Gastrocnemius medialis (tissue), 4 donors: ENCODE measurements around the gene SYT2. TPM values are rescaled to one million over a fixed set of nuclear protein-coding genes. Genes with fewer than 3 reads are reported as not detected.

Source experiments
- ATAC-seq, 2 donors: fragments of 150-250 bp; one replicate each; pipeline ENCODE4 v1.9.1; 2016
- DNase-seq, 2 donors: peaks; one replicate each; pipeline ENCODE4 v3.0.0-alpha.2; 2019
- H3K27ac ChIP-seq, 4 donors: fragments of 200-600 bp; sonication (generic); 1 replicate in 1 of 4; 2 replicates in 3 of 4; pipeline ENCODE4 v1.5.1; 2016 to 2018; ENCODE audit warnings: mild to moderate bottlenecking in 2 of 4, moderate library complexity in 1 of 4
- H3K27me3 ChIP-seq, 3 donors: fragments of 200-600 bp; sonication (generic) in 2 of 3; 1 replicate in 1 of 3; 2 replicates in 2 of 3; pipeline versions ENCODE4 v1.5.1 to v1.6.0; 2016 to 2019; ENCODE audit warnings: mild to moderate bottlenecking in 1 of 3, moderate library complexity in 1 of 3
- H3K36me3 ChIP-seq, 2 donors: fragments of 200-600 bp; sonication (generic) in 1 of 2; one replicate each; pipeline ENCODE4 v1.5.1; 2017 to 2018
- H3K4me1 ChIP-seq, 2 donors: fragments of 200-600 bp; sonication (generic) in 1 of 2; one replicate each; pipeline ENCODE4 v1.5.1; 2016 to 2017; ENCODE audit warnings: mild to moderate bottlenecking in 2 of 2
- H3K4me3 ChIP-seq, 4 donors: fragments of 200-600 bp; sonication (generic) in 3 of 4; 1 replicate in 1 of 4; 2 replicates in 3 of 4; pipeline ENCODE4 v1.5.1; 2016 to 2019; ENCODE audit warnings: mild to moderate bottlenecking in 2 of 4
- H3K9me3 ChIP-seq, 3 donors: fragments of 200-600 bp; sonication (generic) in 2 of 3; 1 replicate in 1 of 3; 2 replicates in 2 of 3; pipeline ENCODE4 v1.5.1; 2016 to 2019
- CTCF ChIP-seq, 5 experiments: fragments of 450-650 bp in 3 of 5; fragments of 200-600 bp in 2 of 5; sonication (generic) in 2 of 5; IDR thresholded peaks in 4 of 5; conservative IDR thresholded peaks in 1 of 5; 1 replicate in 4 of 5; 2 replicates in 1 of 5; pipeline ENCODE4 v1.5.1; 2016 to 2019; ENCODE audit warnings: antibody characterized with exemption in 5 of 5, mild to moderate bottlenecking in 3 of 5, moderate library complexity in 3 of 5
- POLR2A ChIP-seq, 2 donors: fragments of 450-650 bp; IDR thresholded peaks; one replicate each; pipeline ENCODE4 v1.6.1; 2017; ENCODE audit warnings: antibody characterized with exemption in 2 of 2, mild to moderate bottlenecking in 2 of 2, moderate library complexity in 2 of 2
- in situ Hi-C, 4 donors: fragments of 200-750 bp; cut with MboI; loops; one replicate each; pipeline versions ENCODE4 v1.15.0 to v1.8.0; 2017; ENCODE audit warnings: low sequenced_read_pairs in 4 of 4
- intact Hi-C: fragments of 100-400 bp; cut with DNase I; formaldehyde crosslinking; loops from one replicate; pipeline ENCODE4 v1.15.1; 2023; ENCODE audit warnings: low total_unique reads
- total RNA-seq, 4 donors: library from RNA; depleted of rRNA; stranded (reverse); fragments of >200 nt; gene quantifications; one replicate each; pipeline versions ENCODE4 v1.1.0 to v1.2.3, GENCODE V29; 2016

SYT2 gene
- total RNA-seq, 4 donors from 2014 or later: not detected

- intact Hi-C loops (loop anchor here (10.0 kb wide), 1 partner anchor 252 kb away; the partner anchor contains the start of genes PPP1R12B and UBE2T), in situ Hi-C loops (loop anchor here in 3 of 4 donors (10.0 to 25.0 kb wide), 2 partner anchors 92 to 260 kb away; partner anchors contain the start of genes PPP1R12B (in 2 of the 3) and UBE2T (in 2 of the 3))
- TF ChIP-seq CTCF (IDR thresholded peaks at IDR 0.05 in 4 of 5, conservative IDR thresholded peaks at IDR 0.05 in 1 of 5): no peak
- no peak for TF ChIP-seq POLR2A (IDR thresholded peaks at IDR 0.05)
- H3K27ac ChIP-seq: no peak overlapping the region
- H3K27me3 ChIP-seq: no peaks in the 10 kb centered on the region
- no peak overlapping the region for H3K4me3 ChIP-seq
- ATAC-seq: no peak
- peaks cover 14% of the 10 kb centered on the region in 2 donors for H3K4me1 ChIP-seq
- no peaks in the 10 kb centered on the region for H3K9me3 ChIP-seq
- DNase-seq: no peak
- no peaks in the 10 kb centered on the region for H3K36me3 ChIP-seq
Observed at GRCh38 chr1:202597090-202597761, 113.0 kb downstream of the SYT2 start.

GRCh38 chr1:202596638-202597037 is 113.6 kb downstream of the SYT2 start:
- ATAC-seq (no peak), DNase-seq (no peak)
- H3K36me3 ChIP-seq: no peaks in the 10 kb centered on the region
- intact Hi-C loops (loop anchor here (10.0 kb wide), 1 partner anchor 252 kb away; the partner anchor contains the start of genes PPP1R12B and UBE2T), in situ Hi-C loops (loop anchor here in 3 of 4 donors (10.0 to 25.0 kb wide), 2 partner anchors 92 to 259 kb away; partner anchors contain the start of genes PPP1R12B (in 2 of the 3) and UBE2T (in 2 of the 3))
- peaks cover 15 to 17% of the 10 kb centered on the region in 2 donors for H3K4me1 ChIP-seq
- no peaks in the 10 kb centered on the region for H3K27me3 ChIP-seq
- H3K27ac ChIP-seq: no peak overlapping the region
- H3K9me3 ChIP-seq: no peaks in the 10 kb centered on the region
- TF ChIP-seq CTCF (IDR thresholded peaks at IDR 0.05 in 4 of 5, conservative IDR thresholded peaks at IDR 0.05 in 1 of 5) (no peak), POLR2A (IDR thresholded peaks at IDR 0.05) (no peak)
- no peak overlapping the region for H3K4me3 ChIP-seq

- TF ChIP-seq POLR2A (IDR thresholded peaks at IDR 0.05) (no peak), CTCF (IDR thresholded peaks at IDR 0.05 in 4 of 5, conservative IDR thresholded peaks at IDR 0.05 in 1 of 5) (no peak)
- in situ Hi-C loops: loop anchor here in 3 of 4 donors (10.0 to 25.0 kb wide), 2 partner anchors 89 to 257 kb away; partner anchors contain the start of genes PPP1R12B (in 2 of the 3) and UBE2T (in 2 of the 3)
- ATAC-seq (no peak), DNase-seq (no peak)
- H3K4me1 ChIP-seq: peaks cover 33 to 40% of the 10 kb centered on the region in 2 donors
- H3K9me3 ChIP-seq: no peaks in the 10 kb centered on the region
- H3K27me3 ChIP-seq: no peaks in the 10 kb centered on the region
- peak overlapping the region in 3 of 4 donors; percentile 20 to 57 (median 51) for H3K27ac ChIP-seq
- no peak overlapping the region for H3K4me3 ChIP-seq
- intact Hi-C loops: loop anchor here (10.0 kb wide), 1 partner anchor 249 kb away; the partner anchor contains the start of genes PPP1R12B and UBE2T
- H3K36me3 ChIP-seq: no peaks in the 10 kb centered on the region
Observed at GRCh38 chr1:202593845-202594244, 116.4 kb downstream of the SYT2 start.

GRCh38 chr1:202592146-202592545 is 118.1 kb downstream of the SYT2 start:
- intact Hi-C loops (loop anchor here (10.0 kb wide), 1 partner anchor 247 kb away; the partner anchor contains the start of genes PPP1R12B and UBE2T), in situ Hi-C loops (loop anchor here in 3 of 4 donors (10.0 to 25.0 kb wide), 2 partner anchors 87 to 255 kb away; partner anchors contain the start of genes PPP1R12B (in 2 of the 3) and UBE2T (in 2 of the 3))
- TF ChIP-seq CTCF (IDR thresholded peaks at IDR 0.05 in 4 of 5, conservative IDR thresholded peaks at IDR 0.05 in 1 of 5) (no peak), POLR2A (IDR thresholded peaks at IDR 0.05) (no peak)
- H3K4me3 ChIP-seq: no peak overlapping the region
- H3K27me3 ChIP-seq: no peaks in the 10 kb centered on the region
- H3K4me1 ChIP-seq: peaks cover 50 to 56% of the 10 kb centered on the region in 2 donors
- DNase-seq (no peak), ATAC-seq (no peak)
- no peaks in the 10 kb centered on the region for H3K9me3 ChIP-seq
- H3K27ac ChIP-seq: peak overlapping the region; percentile 4 to 57 (median 37)
- no peaks in the 10 kb centered on the region for H3K36me3 ChIP-seq
